D721Med (cell line): ENCODE results near the gene CHST3.

Experiments
- DNase-seq: peaks from one replicate; pipeline ENCODE4 v3.0.0; 2011; ENCODE audit warnings: low spot score; ENCODE audit not compliant: insufficient read length
- FAIRE-seq: peaks from 2 replicates; lab custom pipeline; 2011; peaks lifted over from hg19 to GRCh38; lab: Jason Lieb, UNC
- CTCF ChIP-seq: IDR thresholded peaks from 2 replicates; pipeline ENCODE4 v1.5.1; 2012; ENCODE audit warnings: mild to moderate bottlenecking, control low read depth; ENCODE audit not compliant: insufficient read depth; ENCODE audit errors: missing control alignments

Gene CHST3

GRCh38 chr10:71924771-71925170, 39.4 kb upstream of the CHST3 start:
- DNase-seq (no peak), FAIRE-seq (no peak)
- TF ChIP-seq CTCF, result no peak

GRCh38 chr10:71927159-71927558, 37.0 kb upstream of the CHST3 start:
- DNase-seq (no peak), FAIRE-seq (no peak)
- no peak for TF ChIP-seq CTCF

- TF ChIP-seq CTCF, result no peak
- no peak for DNase-seq
- FAIRE-seq, result no peak
Measured at GRCh38 chr10:71927776-71928592, 36.2 kb upstream of the CHST3 start.

GRCh38 chr10:71931295-71931694, 32.9 kb upstream of the CHST3 start:
- FAIRE-seq, result no peak
- no peak for DNase-seq
- TF ChIP-seq CTCF, result no peak

- FAIRE-seq (no peak), DNase-seq (no peak)
- TF ChIP-seq CTCF, result no peak
Measured at GRCh38 chr10:71933651-71934050, 30.5 kb upstream of the CHST3 start.

GRCh38 chr10:71938211-71938610, 26.0 kb upstream of the CHST3 start:
- FAIRE-seq, result no peak
- no peak for DNase-seq

More at GRCh38 chr10:71938211-71938610, 26.0 kb upstream of the CHST3 start:
- no peak for TF ChIP-seq CTCF
